ENCODE measurements around the gene MYL10.

Gene MYL10

GRCh38 chr7:101629171-101629570 lies at the start of gene MYL10:
TSS of gene MYL10 (minus strand) at chr7:101629296. CDS start at chr7:101629118, 178 bp downstream.
- DNase-seq (ENCODE audit: low read depth), result no peak
- no peak within 1 kb of the TSS for H3K4me3 ChIP-seq (replicated peaks; ENCODE audit: low read depth, low read length)
- no peak for TF ChIP-seq CTCF (IDR thresholded peaks at IDR 0.05; ENCODE audit: low read length, missing control alignments)

GRCh38 chr7:101678658-101679057 lies 49.6 kb upstream of the MYL10 start:
- no peak for TF ChIP-seq CTCF (IDR thresholded peaks at IDR 0.05; ENCODE audit: low read length, missing control alignments)
- DNase-seq (ENCODE audit: low read depth), result no peak
- H3K4me3 ChIP-seq (replicated peaks; ENCODE audit: low read depth, low read length), result no peak overlapping the region

- H3K4me3 ChIP-seq (replicated peaks; ENCODE audit: low read depth, low read length), result no peak overlapping the region
- no peak for DNase-seq (ENCODE audit: low read depth)
- TF ChIP-seq CTCF (IDR thresholded peaks at IDR 0.05; ENCODE audit: low read length, missing control alignments), result no peak
Observed at GRCh38 chr7:101677797-101678479, 48.8 kb upstream of the MYL10 start.

GRCh38 chr7:101677391-101677790 lies 48.3 kb upstream of the MYL10 start:
- DNase-seq (ENCODE audit: low read depth), result no peak

GRCh38 chr7:101676956-101677355 lies 47.9 kb upstream of the MYL10 start:
- H3K4me3 ChIP-seq (replicated peaks; ENCODE audit: low read depth, low read length), result no peak overlapping the region
- TF ChIP-seq CTCF (IDR thresholded peaks at IDR 0.05; ENCODE audit: low read length, missing control alignments), result no peak
- DNase-seq (ENCODE audit: low read depth), result no peak

More at GRCh38 chr7:101677391-101677790, 48.3 kb upstream of the MYL10 start:
- TF ChIP-seq CTCF (IDR thresholded peaks at IDR 0.05; ENCODE audit: low read length, missing control alignments), result no peak
- no peak overlapping the region for H3K4me3 ChIP-seq (replicated peaks; ENCODE audit: low read depth, low read length)

- no peak for TF ChIP-seq CTCF (IDR thresholded peaks at IDR 0.05; ENCODE audit: low read length, missing control alignments)
- DNase-seq (ENCODE audit: low read depth), result no peak
- no peak overlapping the region for H3K4me3 ChIP-seq (replicated peaks; ENCODE audit: low read depth, low read length)
Observed at GRCh38 chr7:101676062-101676598, 47.0 kb upstream of the MYL10 start.

- no peak for TF ChIP-seq CTCF (IDR thresholded peaks at IDR 0.05; ENCODE audit: low read length, missing control alignments)
- no peak for DNase-seq (ENCODE audit: low read depth)
- H3K4me3 ChIP-seq (replicated peaks; ENCODE audit: low read depth, low read length), result no peak overlapping the region
Observed at GRCh38 chr7:101674439-101674838, 45.3 kb upstream of the MYL10 start.
